ENCODE data around the gene ZFHX3. TPM values are rescaled to one million over a fixed set of nuclear protein-coding genes. Genes with fewer than 3 reads are reported as not detected.

ZFHX3 gene
- total RNA-seq, 1 donor from 2014 or later = 68.1 TPM

DNA sequence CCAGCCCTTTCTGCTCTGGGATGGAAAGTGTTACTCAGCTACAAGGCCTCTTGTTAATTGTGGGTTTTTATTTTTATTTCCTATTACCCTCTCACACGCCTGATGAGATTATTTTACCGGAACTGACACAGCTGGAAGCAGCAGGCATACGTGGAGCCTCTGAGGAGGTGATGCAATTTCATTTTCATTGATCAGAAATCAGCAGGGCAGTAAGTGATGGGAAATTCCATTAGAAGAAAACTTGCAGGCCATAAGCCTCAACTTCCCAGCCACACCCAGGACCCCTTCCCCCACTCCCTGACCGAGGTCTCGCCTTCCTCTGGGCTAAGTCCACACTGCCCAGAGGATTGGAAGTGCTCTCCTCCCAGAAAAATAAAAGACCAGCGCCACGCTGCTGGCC is 69.7 kb downstream of the ZFHX3 start:
- no peak for DNase-seq (ENCODE audit: low spot score in 2 of 2, unreplicated experiment in 2 of 2)
- Mint-ChIP-seq H3K27me3 (ENCODE audit: low read depth) (no peaks in the 10 kb centered on the region), H3K4me3 (no peak overlapping the region)

GRCh38 chr16:72977127-72977526 is 70.8 kb downstream of the ZFHX3 start:
- H3K9me3 Mint-ChIP-seq = no peaks in the 10 kb centered on the region
- no peaks in the 10 kb centered on the region for H3K27me3 Mint-ChIP-seq (ENCODE audit: low read depth)
- H3K4me3 Mint-ChIP-seq = no peak overlapping the region
- H3K36me3 Mint-ChIP-seq = peaks cover 6% of the 10 kb centered on the region
- peaks cover 20% of the 10 kb centered on the region for H3K4me1 Mint-ChIP-seq
- DNase-seq (ENCODE audit: low spot score in 2 of 2, unreplicated experiment in 2 of 2) = no peak
- peak overlapping the region; percentile 75 for H3K27ac Mint-ChIP-seq
- no peak for TF ChIP-seq CTCF (IDR thresholded peaks at IDR 0.05; ENCODE audit: unreplicated experiment)

More for the DNA sequence above, 69.7 kb downstream of the ZFHX3 start:
- Mint-ChIP-seq H3K36me3 (peaks cover 4% of the 10 kb centered on the region), H3K9me3 (no peaks in the 10 kb centered on the region), H3K27ac (no peak overlapping the region), H3K4me1 (peaks cover 11% of the 10 kb centered on the region)
- no peak for TF ChIP-seq CTCF (IDR thresholded peaks at IDR 0.05; ENCODE audit: unreplicated experiment)

- H3K4me3 Mint-ChIP-seq = no peak overlapping the region
- no peaks in the 10 kb centered on the region for H3K9me3 Mint-ChIP-seq
- peaks cover 21% of the 10 kb centered on the region for H3K4me1 Mint-ChIP-seq
- H3K36me3 Mint-ChIP-seq = peaks cover 7% of the 10 kb centered on the region
- no peaks in the 10 kb centered on the region for H3K27me3 Mint-ChIP-seq (ENCODE audit: low read depth)
- no peak for DNase-seq (ENCODE audit: low spot score in 2 of 2, unreplicated experiment in 2 of 2)
- no peak for TF ChIP-seq CTCF (IDR thresholded peaks at IDR 0.05; ENCODE audit: unreplicated experiment)
- H3K27ac Mint-ChIP-seq = no peak overlapping the region
Observed at GRCh38 chr16:72976438-72977064, 71.4 kb downstream of the ZFHX3 start.

- Mint-ChIP-seq H3K4me1 (peaks cover 20% of the 10 kb centered on the region), H3K27ac (peak overlapping the region; percentile 60), H3K27me3 (ENCODE audit: low read depth) (no peaks in the 10 kb centered on the region), H3K4me3 (no peak overlapping the region), H3K9me3 (no peaks in the 10 kb centered on the region), H3K36me3 (peaks cover 7% of the 10 kb centered on the region)
- no peak for TF ChIP-seq CTCF (IDR thresholded peaks at IDR 0.05; ENCODE audit: unreplicated experiment)
- DNase-seq (ENCODE audit: low spot score in 2 of 2, unreplicated experiment in 2 of 2) = no peak
Observed at GRCh38 chr16:72975809-72976437, 72.0 kb downstream of the ZFHX3 start.

DNA sequence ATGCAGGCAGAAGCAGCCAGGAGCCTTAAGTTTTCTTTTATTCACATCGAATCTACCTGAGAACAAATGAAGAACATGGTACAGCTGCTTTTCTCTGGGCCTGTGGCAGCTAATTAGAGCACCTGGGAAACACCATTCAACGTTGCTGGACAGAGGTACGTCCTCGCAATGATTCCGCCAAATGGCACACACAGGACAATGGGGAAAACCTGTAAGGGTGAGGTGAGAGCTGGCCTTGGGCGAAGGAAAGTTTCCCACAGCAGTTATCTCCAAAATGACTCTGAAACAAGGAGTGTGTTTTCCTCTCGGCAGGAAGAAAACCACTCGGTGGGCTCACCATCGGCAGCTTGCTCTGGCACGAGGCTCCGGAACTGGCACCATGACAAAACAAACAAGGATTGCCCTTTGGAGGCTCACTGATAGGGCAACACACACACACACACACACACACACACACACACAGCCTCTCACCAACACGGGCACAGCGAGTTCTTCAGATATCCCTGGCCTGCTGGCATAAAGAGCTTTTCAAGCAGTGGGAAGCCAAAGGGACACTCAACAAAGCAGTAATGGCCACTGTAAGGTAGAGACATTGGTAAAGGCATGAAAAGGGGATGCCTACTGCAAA is 73.7 kb downstream of the ZFHX3 start:
- Mint-ChIP-seq H3K4me3 (no peak overlapping the region), H3K4me1 (peaks cover 28% of the 10 kb centered on the region), H3K9me3 (no peaks in the 10 kb centered on the region), H3K36me3 (peaks cover 7% of the 10 kb centered on the region), H3K27ac (no peak overlapping the region), H3K27me3 (ENCODE audit: low read depth) (no peaks in the 10 kb centered on the region)
- TF ChIP-seq CTCF (IDR thresholded peaks at IDR 0.05; ENCODE audit: unreplicated experiment) = no peak
- DNase-seq (ENCODE audit: low spot score in 2 of 2, unreplicated experiment in 2 of 2) = no peak

Measured in mesothelial cell of epicardium (in vitro differentiated cells).